HL-60 (cell line): ENCODE measurements around the gene IL32.

Experiments used
- CTCF ChIP-seq: IDR thresholded peaks from one replicate; pipeline ENCODE4 v1.5.1; 2011; ENCODE audit warnings: low read length, control low read depth, inconsistent platforms; ENCODE audit not compliant: insufficient read depth
- REST ChIP-seq: IDR thresholded peaks from 2 replicates; pipeline ENCODE4 v1.6.1; 2012; ENCODE audit warnings: low read depth; ENCODE audit not compliant: insufficient replicate concordance

GRCh38 chr16:3020604-3021448 lies 44.6 kb upstream of the IL32 start:
- no peak for TF ChIP-seq CTCF
- no peak for TF ChIP-seq REST
